HepG2 (cell line): Measurements from ENCODE around the gene FBXO30. TPM values are rescaled to one million over a fixed set of nuclear protein-coding genes. Genes with fewer than 3 reads are reported as not detected.

Experiments
- CBFB ChIP-seq: sonication (generic); formaldehyde crosslinking; IDR thresholded peaks from 2 replicates; pipeline ENCODE4 v1.4.0; 2020; ENCODE audit warnings: missing genetic modification reagents
- EEA1 ChIP-seq: sonication (generic); formaldehyde crosslinking; IDR thresholded peaks from 2 replicates; pipeline ENCODE4 v1.5.1; 2020; ENCODE audit warnings: mild to moderate bottlenecking, missing genetic modification reagents, borderline replicate concordance
- FOXK1 ChIP-seq: sonication (generic); formaldehyde crosslinking; IDR thresholded peaks from 2 replicates; pipeline ENCODE4 v1.4.0; 2020; ENCODE audit warnings: low read depth, missing genetic modification reagents, borderline replicate concordance
- GATAD2A ChIP-seq: IDR thresholded peaks from 2 replicates; pipeline ENCODE4 v1.6.1; 2016
- MTA1 ChIP-seq: sonication (generic); formaldehyde crosslinking; IDR thresholded peaks from 2 replicates; pipeline ENCODE4 v1.4.0; 2020; ENCODE audit warnings: missing genetic modification reagents, mild to moderate bottlenecking, borderline replicate concordance
- ZFP62 ChIP-seq: sonication (generic); formaldehyde crosslinking; IDR thresholded peaks from 2 replicates; pipeline ENCODE4 v1.4.0; 2020; ENCODE audit warnings: missing genetic modification reagents
- ZNF850 ChIP-seq: sonication (generic); formaldehyde crosslinking; conservative IDR thresholded peaks from 2 replicates; pipeline ENCODE4 v1.9.0; 2021; ENCODE audit warnings: mild to moderate bottlenecking, missing genetic modification reagents
- ZSCAN25 ChIP-seq: sonication (generic); formaldehyde crosslinking; IDR thresholded peaks from 2 replicates; pipeline ENCODE4 v1.8.0; 2022; ENCODE audit warnings: mild to moderate bottlenecking, missing genetic modification reagents
- ZSCAN9 ChIP-seq: IDR thresholded peaks from 2 replicates; pipeline ENCODE4 v1.6.1; 2016; ENCODE audit warnings: borderline replicate concordance
- polyA plus RNA-seq, 8 experiments: library from polyadenylated mRNA; depleted of rRNA in 3 of 8; stranded (reverse) in 7 of 8; unstranded in 1 of 8; fragments of >200 nt; fragmentation: Illumina TruSeq in 4 of 8; extraction: Trizol in 4 of 8; gene quantifications; 2 replicates each; pipeline versions ENCODE4 v1.2.1 to v1.2.3, GENCODE V29; 2011 to 2016; ENCODE audit warnings: low read depth in 4 of 8, missing spikeins in 1 of 8, mixed read lengths in 1 of 8; ENCODE audit not compliant: insufficient read depth in 1 of 8
- total RNA-seq, 5 experiments: library from RNA; depleted of rRNA; stranded (reverse); fragments of >200 nt; fragmentation: Illumina TruSeq; extraction: Trizol; gene quantifications; 2 replicates each; pipeline ENCODE4 v1.2.3, GENCODE V29; 2016; ENCODE audit warnings: low read depth in 1 of 5
- TF ChIP-seq, protein P1 (sequence below), 2 experiments: fragments of 450-650 bp in 1 of 2; sonication (generic) in 1 of 2; formaldehyde crosslinking in 1 of 2; IDR thresholded peaks; 2 replicates each; pipeline versions ENCODE4 v1.6.1 to v1.8.0; 2016 to 2022; ENCODE audit warnings: antibody characterized with exemption in 1 of 2, mild to moderate bottlenecking in 1 of 2, missing genetic modification reagents in 1 of 2
- TF ChIP-seq, protein P2 (sequence below): sonication (generic); formaldehyde crosslinking; IDR thresholded peaks from 2 replicates; pipeline ENCODE4 v1.8.0; 2022; ENCODE audit warnings: mild to moderate bottlenecking, missing genetic modification reagents, moderate library complexity

FBXO30 gene
- total and polyA plus RNA-seq, 2 of the 13 experiments (the other 11 are each of a cell fraction or from before 2014, with no cell fraction given), result 3.2 to 7.1 TPM

DNA sequence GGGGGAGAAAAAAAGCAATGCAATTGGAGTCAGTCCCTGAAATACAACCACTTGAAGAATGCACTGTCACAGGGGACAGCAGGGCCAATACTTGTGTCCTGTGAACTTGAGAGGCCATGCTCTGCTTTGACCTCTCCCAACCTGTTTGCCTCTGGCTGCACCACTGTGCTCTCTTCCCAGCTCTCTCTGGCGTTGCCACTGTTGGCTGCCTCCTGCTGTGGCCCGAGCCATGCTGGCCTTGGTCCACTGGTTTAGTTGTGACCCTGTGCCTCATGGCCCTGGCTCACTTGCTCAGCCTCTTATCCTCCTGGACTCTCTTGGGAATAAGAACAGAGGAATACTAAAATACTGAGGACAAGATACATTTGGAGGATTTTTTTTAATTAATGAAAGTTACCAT lies 14.5 kb upstream of the FBXO30 start (continued):
- TF ChIP-seq, protein P1, sequence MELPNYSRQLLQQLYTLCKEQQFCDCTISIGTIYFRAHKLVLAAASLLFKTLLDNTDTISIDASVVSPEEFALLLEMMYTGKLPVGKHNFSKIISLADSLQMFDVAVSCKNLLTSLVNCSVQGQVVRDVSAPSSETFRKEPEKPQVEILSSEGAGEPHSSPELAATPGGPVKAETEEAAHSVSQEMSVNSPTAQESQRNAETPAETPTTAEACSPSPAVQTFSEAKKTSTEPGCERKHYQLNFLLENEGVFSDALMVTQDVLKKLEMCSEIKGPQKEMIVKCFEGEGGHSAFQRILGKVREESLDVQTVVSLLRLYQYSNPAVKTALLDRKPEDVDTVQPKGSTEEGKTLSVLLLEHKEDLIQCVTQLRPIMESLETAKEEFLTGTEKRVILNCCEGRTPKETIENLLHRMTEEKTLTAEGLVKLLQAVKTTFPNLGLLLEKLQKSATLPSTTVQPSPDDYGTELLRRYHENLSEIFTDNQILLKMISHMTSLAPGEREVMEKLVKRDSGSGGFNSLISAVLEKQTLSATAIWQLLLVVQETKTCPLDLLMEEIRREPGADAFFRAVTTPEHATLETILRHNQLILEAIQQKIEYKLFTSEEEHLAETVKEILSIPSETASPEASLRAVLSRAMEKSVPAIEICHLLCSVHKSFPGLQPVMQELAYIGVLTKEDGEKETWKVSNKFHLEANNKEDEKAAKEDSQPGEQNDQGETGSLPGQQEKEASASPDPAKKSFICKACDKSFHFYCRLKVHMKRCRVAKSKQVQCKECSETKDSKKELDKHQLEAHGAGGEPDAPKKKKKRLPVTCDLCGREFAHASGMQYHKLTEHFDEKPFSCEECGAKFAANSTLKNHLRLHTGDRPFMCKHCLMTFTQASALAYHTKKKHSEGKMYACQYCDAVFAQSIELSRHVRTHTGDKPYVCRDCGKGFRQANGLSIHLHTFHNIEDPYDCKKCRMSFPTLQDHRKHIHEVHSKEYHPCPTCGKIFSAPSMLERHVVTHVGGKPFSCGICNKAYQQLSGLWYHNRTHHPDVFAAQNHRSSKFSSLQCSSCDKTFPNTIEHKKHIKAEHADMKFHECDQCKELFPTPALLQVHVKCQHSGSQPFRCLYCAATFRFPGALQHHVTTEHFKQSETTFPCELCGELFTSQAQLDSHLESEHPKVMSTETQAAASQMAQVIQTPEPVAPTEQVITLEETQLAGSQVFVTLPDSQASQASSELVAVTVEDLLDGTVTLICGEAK (IDR thresholded peaks at IDR 0.05), result no peak
- TF ChIP-seq, protein P1 (CRISPR knock-in tag; IDR thresholded peaks at IDR 0.05), result no peak
- TF ChIP-seq CBFB (no peak), ZNF850 (CRISPR knock-in tag) (no peak), MTA1 (CRISPR knock-in tag) (no peak), EEA1 (no peak), GATAD2A (no peak), ZFP62 (CRISPR knock-in tag) (no peak), ZSCAN9 (CRISPR knock-in tag) (no peak), FOXK1 (CRISPR knock-in tag) (no peak), ZSCAN25 (CRISPR knock-in tag) (no peak)
- TF ChIP-seq, protein P2, sequence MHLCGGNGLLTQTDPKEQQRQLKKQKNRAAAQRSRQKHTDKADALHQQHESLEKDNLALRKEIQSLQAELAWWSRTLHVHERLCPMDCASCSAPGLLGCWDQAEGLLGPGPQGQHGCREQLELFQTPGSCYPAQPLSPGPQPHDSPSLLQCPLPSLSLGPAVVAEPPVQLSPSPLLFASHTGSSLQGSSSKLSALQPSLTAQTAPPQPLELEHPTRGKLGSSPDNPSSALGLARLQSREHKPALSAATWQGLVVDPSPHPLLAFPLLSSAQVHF (CRISPR knock-in tag), result no peak
